ENCODE data around the gene ARHGAP5.

- TF ChIP-seq CTCF (IDR thresholded peaks at IDR 0.05) (no peak), POLR2AphosphoS5 (IDR thresholded peaks at IDR 0.05) (no peak), EP300 (IDR thresholded peaks at IDR 0.05) (no peak), POLR2A (IDR thresholded peaks at IDR 0.05) (no peak)
Observed at GRCh38 chr14:32205554-32205953, 128.4 kb downstream of the ARHGAP5 start.
